ENCODE data around the gene SLC6A15.

The SLC6A15 gene

DNA sequence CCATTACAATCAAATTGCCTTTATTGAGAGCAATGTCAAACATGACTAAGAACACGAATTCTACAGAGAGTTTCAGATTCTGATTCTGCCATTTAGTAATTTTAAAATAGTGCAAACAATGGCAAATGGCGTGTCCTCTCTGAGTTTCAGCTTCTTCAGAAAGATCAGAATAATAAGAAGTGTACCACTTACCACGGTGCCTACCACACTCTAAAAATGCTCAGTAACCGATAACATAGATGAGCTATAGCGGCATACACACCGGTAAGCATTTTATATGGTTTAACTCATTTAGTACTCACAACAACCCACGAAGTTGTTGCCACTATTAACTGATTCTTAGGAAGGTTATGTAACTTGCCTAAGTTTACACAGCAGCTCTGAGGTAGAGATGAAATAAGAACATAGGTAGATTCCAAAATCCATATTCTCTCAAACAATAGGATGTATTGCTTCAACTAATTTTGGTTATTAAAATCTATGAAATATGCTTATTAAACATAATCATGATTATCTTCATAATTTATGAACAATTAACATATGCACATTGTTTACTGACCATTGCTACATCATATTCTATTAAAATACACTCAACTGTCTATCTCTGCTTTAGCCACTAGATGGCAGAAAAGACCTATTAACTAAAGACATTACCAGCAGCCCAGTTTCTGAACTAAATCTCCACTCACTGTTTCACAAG is 38.3 kb downstream of the SLC6A15 start:
- DNase-seq (ENCODE audit: low spot score): peak; percentile 5

DNA sequence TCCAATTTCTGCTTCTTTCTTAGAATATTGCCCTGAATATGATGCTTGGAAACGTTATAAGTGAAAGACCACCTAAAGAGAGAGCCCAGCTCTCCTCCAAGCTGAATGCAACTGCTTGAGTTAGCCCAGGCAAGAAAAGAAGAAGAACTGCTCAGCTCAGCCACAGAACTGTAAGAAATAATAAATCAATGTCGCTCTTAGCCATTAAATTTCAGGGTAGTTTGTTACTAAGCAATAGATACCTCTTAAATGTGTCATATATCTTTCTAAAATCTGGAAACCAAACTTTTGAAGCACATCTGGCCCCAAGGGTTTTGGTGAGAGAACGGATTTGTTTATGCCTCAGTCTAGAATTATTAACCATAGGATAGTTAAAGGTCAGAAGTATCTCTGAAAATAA is 50.4 kb downstream of the SLC6A15 start:
- DNase-seq (ENCODE audit: low spot score): no peak

DNA sequence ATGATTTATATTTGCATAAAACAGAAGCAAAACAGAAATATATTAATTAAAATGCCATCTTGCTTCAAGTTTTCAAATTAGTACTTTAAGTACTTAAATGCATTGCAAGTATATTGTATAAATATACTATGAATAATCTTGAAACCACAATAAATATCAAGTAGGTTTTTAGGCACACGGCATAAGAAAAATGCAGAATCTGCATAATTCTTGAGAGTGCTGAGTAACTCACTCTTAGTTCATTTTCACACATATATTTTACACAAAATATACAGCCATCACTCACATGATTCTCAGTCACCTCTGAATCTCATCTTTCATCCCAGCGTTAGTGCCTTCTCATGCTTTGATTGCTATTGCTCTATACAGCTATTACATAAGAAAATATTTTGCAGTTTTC is 51.9 kb downstream of the SLC6A15 start:
- no peak for DNase-seq (ENCODE audit: low spot score)

DNA sequence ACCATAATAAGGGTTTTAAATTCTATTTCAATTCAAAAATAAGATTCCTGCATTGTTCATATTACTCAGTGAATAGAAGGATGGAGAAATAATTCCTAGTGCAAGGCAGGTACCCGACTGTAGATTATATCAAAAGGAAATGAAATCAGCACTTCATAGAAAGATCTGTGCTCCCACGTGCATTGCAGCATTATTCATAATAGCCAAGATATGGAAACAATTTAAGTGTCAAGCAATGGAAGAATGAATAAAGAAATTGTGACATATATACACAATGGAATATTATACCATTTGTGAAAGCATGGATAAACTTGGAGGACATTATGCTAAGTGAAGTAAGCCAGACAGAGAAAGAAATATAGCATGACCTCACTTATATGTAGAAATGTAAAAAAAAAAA is 53.8 kb downstream of the SLC6A15 start:
- DNase-seq (ENCODE audit: low spot score): no peak

DNA sequence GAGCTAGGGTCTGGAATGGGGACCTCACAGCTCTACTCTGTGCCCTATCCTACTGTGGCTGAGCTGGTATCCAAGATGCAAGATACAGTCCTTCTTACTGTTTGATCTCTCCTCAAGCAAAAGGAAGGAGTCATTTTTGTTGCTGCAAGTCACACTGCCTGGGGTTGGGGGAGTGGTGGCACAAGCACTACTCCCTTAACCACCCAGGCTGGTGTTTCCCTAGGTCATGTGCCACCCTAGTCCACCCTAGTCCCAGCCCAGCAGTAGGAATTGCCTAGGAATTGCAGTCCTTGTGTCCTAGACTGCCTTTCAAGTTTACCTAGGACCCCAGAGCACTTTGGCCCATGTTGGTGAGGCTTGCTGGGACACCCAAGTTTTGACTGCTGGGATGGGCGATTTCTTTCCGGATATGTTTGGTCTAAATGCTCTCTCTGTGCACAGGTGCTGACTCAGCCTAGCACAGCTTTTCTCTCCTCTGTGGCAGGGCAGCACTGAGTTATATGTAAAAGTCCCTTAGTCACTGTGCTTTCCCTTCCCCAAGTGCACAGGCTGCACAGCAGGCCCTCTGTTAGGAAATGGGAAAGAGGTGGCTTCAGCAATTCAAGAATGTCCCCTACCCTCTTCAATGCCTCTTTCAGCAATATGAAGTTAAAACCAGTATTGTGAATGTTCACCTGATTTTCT is 54.9 kb downstream of the SLC6A15 start:
- DNase-seq (ENCODE audit: low spot score): no peak

DNA sequence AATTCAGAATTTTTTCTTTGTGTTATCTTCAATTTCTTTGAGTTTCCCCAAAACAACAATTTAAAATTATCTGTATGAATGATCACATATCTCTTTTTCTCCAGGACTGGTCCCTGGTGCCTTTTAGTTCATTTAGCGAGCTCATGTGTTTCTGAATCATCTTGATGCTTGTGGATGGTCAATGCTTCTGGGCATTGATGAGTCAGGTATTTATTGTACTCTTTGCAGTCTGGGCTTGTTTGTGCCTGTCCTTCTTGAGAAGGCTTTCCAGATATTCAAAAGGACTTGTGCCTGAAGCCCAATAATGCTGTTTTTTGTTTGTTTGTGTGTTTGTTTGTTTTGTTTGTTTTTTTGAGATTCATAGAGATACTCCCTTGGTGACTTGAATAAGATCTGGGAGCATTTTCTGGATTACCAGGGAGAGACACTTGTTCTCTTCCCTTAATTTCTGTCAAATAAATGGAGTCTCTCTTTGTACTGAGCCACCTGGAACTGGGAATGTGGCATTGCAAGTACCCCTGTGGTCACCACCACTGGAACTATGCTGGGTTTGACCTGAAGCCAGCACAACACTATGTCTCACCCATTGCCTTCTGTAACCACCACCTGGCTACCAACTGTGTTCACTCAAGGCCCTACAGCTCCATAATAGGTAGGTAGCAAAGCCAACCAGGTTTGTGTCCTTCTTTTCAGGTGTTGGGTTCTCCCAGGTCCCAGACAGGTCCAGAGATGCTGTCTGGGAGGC is 56.3 kb downstream of the SLC6A15 start:
- DNase-seq (ENCODE audit: low spot score): no peak

DNA sequence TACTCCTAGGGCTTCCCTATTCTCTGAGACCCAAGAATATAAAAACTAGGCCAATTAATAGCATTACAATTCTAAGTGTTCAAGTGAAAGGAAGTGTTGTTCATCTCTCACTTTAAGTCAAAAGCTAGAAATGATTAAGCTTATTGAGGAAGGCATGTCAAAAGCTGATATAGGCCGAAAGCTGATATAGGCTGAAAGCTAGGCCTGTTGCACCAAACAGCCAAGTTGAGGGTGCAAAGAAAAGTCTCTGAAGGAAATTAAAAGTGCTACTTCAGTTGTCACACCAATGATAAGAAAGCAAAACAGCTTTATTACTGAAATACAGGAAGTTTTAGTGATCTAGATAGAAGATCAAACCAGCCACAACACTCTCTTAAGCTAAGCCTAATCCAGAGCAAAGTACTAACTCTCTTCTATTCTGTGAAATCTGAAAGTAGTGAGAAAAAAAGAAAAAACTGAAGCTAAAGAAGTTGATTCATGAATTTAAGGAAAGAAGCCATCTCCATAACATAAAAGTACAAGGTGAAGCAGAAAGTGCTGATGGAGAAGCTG is 68.9 kb downstream of the SLC6A15 start:
- no peak for DNase-seq (ENCODE audit: low spot score)

DNA sequence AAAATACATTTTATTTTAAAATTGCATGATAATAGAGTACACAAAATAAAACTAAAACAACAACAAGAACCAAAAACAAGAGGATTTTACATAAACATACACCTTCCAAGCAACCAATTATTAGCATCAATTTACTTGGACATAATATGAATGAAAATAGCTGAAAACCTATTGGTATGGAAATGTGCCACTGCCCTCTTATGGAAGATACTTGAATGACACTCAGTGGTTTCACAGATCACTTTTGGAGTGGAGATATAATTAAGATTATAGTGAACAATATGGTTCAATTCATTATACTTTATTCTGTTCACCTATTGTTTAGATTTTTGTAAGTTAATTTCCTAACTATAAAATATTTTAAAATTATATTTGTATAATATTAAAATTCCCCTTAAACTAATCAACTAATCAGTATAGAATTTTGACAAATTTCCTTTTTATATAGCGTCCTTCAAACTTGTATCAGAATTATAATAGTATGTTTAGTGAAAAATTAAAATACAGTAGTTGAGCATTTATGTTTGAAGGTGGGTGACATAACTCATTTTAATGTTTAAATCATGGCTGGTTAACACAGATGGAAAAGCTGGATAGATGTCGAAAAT is 70.1 kb downstream of the SLC6A15 start:
- DNase-seq (ENCODE audit: low spot score): peak; percentile 9

DNA sequence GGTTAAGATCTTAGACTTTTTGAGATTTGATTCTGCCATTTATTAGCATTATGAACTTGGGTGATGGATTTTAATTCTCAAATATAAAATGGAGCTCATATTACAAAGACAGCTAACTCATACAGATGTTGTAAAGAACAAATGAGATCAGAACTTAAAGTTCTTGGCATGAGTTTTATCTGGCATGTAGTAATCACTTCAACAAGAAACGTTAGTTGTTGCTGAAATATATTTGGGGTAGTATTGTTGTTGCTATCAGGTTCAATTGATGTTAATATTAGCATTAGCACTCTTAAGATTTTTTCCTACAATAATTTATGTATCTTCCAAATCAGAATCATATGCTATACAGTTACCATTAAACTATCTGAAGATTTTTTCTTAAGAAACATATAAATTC is 71.0 kb downstream of the SLC6A15 start:
- DNase-seq (ENCODE audit: low spot score): no peak

DNA sequence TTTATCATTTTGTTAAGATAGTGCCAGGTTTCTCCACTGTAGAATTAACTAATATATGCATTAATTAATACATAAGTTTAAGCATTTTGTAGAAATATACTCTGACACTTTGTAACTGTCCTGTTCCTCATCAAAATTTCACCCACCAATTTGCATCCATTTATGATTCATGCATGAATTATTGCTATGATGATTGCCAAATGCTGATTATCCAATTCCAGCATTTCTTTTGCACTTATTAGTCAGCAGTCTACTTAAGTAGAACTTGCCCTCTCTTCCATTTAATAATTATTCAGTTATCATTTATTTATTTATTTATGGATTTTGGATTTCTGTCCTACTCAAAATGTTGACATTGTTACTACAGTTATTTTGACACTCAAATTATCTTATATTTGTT is 72.2 kb downstream of the SLC6A15 start:
- DNase-seq (ENCODE audit: low spot score): no peak

DNA sequence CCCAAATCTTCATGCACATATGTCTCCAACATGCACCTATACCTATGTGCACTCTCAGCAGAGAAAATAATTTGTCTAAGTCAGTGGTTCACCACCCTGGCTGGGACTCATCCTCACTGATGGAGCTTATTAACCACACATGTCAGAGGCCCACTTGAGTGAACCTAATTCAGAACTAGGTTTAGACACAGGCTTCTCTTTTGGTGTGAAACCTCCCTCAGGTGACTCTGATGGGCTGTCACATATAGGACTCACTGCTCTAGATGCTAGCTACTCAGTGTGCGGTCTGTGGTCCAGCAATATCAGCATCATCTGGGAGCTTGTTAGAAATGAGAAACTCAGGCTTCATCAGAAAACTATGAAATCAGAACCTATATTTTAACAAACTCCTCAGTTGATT is 85.7 kb downstream of the SLC6A15 start:
- no peak for DNase-seq (ENCODE audit: low spot score)

DNA sequence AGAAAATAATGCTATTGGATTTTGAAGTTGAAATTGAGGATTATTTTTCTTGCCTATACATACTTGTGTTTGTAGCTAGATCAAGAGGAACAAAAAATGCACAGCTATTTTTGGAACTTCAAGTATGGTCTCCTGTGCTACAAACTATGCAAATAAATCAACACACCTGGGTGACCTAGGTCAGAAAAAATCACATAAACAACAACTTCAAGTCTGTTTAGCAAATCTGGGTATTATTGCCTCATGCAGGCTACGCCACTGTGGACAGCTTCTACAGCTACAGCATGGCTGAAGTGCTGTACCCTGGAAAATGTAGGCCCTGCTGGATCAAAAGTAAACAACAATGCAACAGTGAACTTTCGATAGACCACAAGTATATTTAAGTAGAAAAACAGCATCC is 87.5 kb downstream of the SLC6A15 start:
- DNase-seq (ENCODE audit: low spot score): peak; percentile 4

DNA sequence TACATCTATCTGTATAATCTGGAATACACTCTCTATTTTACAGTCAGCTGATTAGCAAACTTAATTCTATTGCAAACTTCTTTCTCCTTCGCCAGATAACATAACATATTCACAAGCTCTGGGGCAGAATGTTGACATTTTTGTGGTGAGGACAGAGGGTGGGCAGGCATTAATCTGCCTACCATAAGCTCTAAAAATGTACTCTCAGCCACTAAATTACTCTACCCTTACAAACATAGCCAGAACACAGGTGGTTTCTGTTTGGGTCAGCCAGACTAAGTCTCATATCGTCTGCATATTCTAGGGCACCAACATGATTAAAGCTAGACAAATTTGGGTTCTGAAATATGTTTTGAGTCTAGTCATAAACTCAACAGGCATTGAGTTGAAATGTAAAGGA is 90.1 kb downstream of the SLC6A15 start:
- no peak for DNase-seq (ENCODE audit: low spot score)

DNA sequence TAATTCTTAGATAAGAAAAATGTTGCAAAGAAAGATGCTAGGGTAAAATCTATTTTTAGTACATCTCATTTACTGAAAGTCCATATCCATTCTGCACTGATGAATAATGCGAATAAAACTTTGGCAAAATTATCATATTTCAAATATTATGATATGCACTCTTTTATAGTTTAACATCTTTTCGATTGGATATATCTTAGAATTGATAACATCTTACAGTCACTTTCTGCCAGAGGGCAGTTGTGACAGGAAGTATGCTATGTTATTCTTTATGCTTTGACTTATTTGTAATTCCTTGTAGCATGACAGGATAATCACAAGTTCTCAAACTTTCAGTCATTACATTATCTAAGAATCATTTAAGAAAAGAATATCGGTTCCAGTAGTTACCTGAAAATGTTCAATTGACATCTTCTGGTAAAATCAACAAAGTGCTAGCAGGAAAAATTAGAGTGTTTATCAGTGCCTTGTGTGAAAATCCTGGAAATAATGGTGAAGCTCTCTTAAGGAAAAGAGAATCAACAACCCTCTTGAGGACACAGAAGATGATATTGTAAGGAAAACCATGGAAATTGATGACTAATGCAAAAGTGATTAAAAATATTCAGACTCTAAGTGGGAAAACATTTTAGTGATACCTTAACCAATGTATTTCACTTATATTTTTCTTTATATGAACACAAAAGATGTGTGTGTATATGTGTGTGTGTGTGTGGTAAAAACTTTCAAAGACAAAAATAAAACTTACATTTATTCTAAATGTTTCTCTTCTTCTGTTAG is 95.5 kb downstream of the SLC6A15 start:
- no peak for DNase-seq (ENCODE audit: low spot score)

DNA sequence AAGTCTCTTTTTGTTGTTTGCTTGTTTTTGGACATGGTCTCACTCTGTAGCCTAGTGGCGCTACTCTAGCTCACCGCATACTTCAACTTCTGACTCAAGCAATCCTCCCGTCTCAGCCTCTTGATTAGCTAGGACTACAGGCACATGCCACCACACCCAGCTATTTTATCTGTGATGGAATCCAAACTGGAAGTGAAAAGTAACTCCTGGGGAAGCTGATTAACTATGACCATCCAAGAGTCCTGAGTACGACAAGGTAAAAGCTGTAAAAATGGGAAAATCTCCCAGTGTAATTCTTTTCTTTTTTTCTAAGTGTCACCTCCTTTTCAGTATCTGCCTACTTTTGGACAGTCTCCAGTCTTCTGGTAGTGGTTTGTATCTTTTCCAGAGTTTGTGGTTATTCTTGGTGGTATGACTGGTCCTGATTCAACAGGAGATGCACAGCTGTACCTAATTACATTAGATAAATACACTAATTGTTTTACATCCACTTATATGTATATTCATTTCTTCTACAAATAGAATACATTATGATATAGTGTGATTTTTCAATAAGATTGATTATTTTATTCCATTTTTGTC is 97.8 kb downstream of the SLC6A15 start:
- no peak for DNase-seq (ENCODE audit: low spot score)

DNA sequence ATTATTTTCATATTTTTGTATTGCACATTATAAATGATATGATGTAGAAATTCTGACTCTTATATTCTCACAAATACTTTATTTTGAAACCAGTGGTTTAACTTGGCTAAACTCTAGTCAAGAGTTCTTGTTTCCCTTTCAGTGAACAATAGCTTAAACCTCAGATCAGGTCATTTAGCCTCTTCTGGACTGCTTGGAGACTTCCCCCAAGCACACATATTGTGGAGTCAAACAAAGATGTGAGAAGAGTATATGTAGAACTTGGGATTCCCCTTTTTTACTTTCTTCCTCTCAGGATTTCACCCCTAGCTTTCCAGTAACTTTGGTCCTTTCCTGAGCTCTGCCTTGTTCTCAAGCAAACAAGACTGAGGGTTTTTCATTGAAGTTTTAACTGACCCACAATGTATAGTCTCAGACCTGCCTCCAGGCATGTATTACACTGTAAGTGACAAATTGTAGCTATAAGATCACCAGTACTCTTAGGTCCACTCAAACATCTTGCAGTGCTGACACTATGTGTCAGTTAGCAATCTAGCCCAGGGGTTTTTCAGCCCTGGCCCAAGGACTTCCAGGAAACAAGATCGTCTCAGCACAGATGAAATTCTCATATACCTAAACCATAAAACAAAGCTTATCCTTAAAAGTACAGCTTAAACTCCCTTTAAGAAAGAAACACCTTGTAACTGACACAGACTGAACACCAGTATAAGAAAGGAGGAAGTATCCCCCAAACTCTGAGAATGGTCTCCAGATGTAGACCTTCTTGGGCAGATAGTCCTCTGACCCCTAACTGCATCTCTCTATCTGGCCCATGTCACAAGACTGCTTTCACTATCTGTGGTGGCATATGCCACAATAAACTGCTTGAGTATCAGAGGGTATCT is 98.6 kb downstream of the SLC6A15 start:
- DNase-seq (ENCODE audit: low spot score): no peak

DNA sequence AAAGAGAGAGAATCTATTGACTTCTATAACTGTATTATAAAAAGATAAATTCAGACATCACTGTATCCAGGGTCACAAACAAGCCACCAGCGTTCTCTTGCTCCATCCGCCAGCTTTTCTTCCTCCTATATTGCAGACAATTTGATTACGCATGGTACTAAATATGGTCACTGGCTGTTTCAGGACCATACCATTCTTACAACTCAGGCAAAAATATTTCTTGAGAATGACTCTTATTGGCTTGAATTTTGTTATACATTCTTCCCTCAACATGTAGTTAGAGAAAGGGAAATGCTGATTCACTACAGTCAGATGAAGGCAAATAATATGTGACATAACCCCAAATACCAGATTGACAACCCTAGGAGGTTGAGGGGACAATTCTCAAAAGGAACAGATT is 101.3 kb downstream of the SLC6A15 start:
- DNase-seq (ENCODE audit: low spot score): no peak

DNA sequence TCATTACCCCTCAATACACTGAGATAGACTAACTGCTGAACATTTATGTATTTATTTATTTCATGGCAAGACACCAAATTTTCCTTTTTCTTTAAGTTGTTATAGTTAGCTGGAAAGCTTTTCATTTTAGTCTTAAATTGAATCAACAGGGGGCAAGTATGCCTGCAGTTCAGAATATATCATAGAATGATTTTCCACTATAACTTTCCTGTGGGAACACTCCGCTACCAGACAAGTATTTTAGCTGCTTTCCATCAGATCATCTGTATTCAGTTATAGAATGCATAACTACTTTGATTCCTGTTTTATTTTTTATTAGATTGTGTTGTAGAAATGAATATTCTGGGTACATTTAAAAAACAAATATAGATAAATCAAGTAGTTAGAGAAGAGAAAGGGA is 102.0 kb downstream of the SLC6A15 start:
- no peak for DNase-seq (ENCODE audit: low spot score)

Data from germinal center (tissue), 1 donor.